Amniotic epithelial cell (primary cell): ENCODE measurements around the gene GSTM2.

ENCODE experiments used
- DNase-seq: peaks from one replicate; pipeline ENCODE4 v3.0.0-alpha.2; 2010; ENCODE audit warnings: low read depth

GSTM2 gene

GRCh38 chr1:109667452-109668122, at the start of gene GSTM2:
GSTM2 (plus strand) TSS chr1:109668057; CDS start chr1:109668116, 59 bp downstream.
- peak; percentile 85 for DNase-seq

GRCh38 chr1:109618661-109619575, 48.9 kb upstream of the GSTM2 start:
- DNase-seq = no peak

GRCh38 chr1:109619576-109620400, 48.1 kb upstream of the GSTM2 start, which contains the start of the genes AMPD2 and GNAT2:
AMPD2 (plus strand) TSS chr1:109619837; CDS start chr1:109621176, 1,339 bp downstream.
GNAT2 (minus strand) TSS chr1:109619616; CDS start chr1:109612870, 6,746 bp downstream.
- peak; percentile 86 for DNase-seq

GRCh38 chr1:109620401-109620791, 47.5 kb upstream of the GSTM2 start:
- DNase-seq = peak; percentile 65

- DNase-seq = peak; percentile 95
Measured at GRCh38 chr1:109620841-109621286, 47.0 kb upstream of the GSTM2 start.

- no peak for DNase-seq
Measured at GRCh38 chr1:109621379-109622136, 46.3 kb upstream of the GSTM2 start.

GRCh38 chr1:109622137-109622892, 45.5 kb upstream of the GSTM2 start:
- no peak for DNase-seq

GRCh38 chr1:109622895-109623294, 45.0 kb upstream of the GSTM2 start:
- DNase-seq = no peak

- no peak for DNase-seq
Measured at GRCh38 chr1:109623601-109624161, 44.2 kb upstream of the GSTM2 start.

- DNase-seq = no peak
Measured at GRCh38 chr1:109624201-109625010, 43.5 kb upstream of the GSTM2 start.

- DNase-seq = no peak
Measured at GRCh38 chr1:109625176-109625575, 42.7 kb upstream of the GSTM2 start.

- DNase-seq = no peak
Measured at GRCh38 chr1:109625601-109626560, 42.0 kb upstream of the GSTM2 start.

- no peak for DNase-seq
Measured at GRCh38 chr1:109626682-109627408, 41.0 kb upstream of the GSTM2 start.

GRCh38 chr1:109627692-109628399, 40.0 kb upstream of the GSTM2 start:
- no peak for DNase-seq

GRCh38 chr1:109628540-109629321, 39.1 kb upstream of the GSTM2 start:
- DNase-seq = peak; percentile 81
